ENCODE measurements around the gene COL4A1. TPM values are rescaled to one million over a fixed set of nuclear protein-coding genes. Genes with fewer than 3 reads are reported as not detected.
A peak's percentile ranks its signal among the peaks of the same experiment; 100 is the strongest.

The COL4A1 gene
- polyA plus RNA-seq, 1 experiment, result 210 TPM

- CTCF ChIA-PET, result no interaction called here
- Histone ChIP-seq H3K4me3 (ENCODE audit: low read depth, low read length) (no peak overlapping the region), H3K27me3 (ENCODE audit: control insufficient read depth, insufficient read depth, low read length) (no peaks in the 10 kb centered on the region), H3K9me3 (ENCODE audit: control insufficient read depth, insufficient read depth, low read length) (no peaks in the 10 kb centered on the region; the same call in 1 of the 2 replicates), H3K27ac (ENCODE audit: low read depth, low read length) (no peak overlapping the region)
- TF ChIP-seq CTCF (IDR thresholded peaks at IDR 0.05; ENCODE audit: low read depth, low read length), result no peak
- POLR2A ChIA-PET, result no interaction called here
- DNase-seq (ENCODE audit: low read depth, low spot score), result no peak
These were observed 35.5 kb upstream of the COL4A1 start for GRCh38 chr13:110342474-110342873.

GRCh38 chr13:110341445-110342244, 34.7 kb upstream of the COL4A1 start:
- ChIA-PET POLR2A (interaction anchor here (0.8 to 2.0 kb wide), 6 partner anchors 11 to 70 kb away, joined by 3 to 5 read pairs (median 4); partner anchors contain the start of gene COL4A1), CTCF (no interaction called here)
- no peak for DNase-seq (ENCODE audit: low read depth, low spot score)
- H3K27ac ChIP-seq (ENCODE audit: low read depth, low read length), result peak overlapping the region; percentile 94
- TF ChIP-seq CTCF (IDR thresholded peaks at IDR 0.05; ENCODE audit: low read depth, low read length), result no peak
- H3K27me3 ChIP-seq (ENCODE audit: control insufficient read depth, insufficient read depth, low read length), result no peaks in the 10 kb centered on the region
- no peak overlapping the region for H3K4me3 ChIP-seq (ENCODE audit: low read depth, low read length)
- no peaks in the 10 kb centered on the region; the same call in 1 of the 2 replicates for H3K9me3 ChIP-seq (ENCODE audit: control insufficient read depth, insufficient read depth, low read length)

DNA sequence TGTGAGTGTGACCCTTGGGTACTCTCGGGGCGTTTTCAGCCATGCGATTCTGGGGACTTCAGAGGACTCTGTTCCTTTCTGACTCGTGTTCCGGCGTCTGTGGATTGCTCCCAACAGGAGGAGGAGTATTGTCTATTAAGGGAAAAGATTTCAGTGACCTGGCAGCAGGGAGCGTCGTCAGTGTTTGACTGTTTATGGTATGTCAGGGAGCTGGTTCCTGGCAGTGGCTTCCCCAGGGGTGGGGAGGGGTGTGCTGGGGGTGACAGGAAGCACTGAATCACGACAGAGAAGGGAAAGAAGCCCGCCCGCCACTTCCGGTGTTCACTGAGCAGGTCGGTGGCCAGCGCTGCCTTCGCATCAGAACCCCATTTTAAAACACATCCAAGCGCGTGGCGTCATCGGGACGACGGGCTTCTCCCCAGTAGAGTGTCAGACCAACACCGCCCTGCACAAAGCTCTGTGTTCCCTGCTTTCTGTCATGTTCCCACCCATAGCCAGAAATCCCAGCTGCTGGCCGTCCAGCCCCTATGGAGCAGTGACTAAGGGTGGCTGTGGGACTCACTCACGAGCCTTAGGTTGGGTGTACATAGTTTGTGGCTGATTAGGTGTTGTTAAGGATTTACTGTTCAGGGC, 34.0 kb upstream of the COL4A1 start:
- no peaks in the 10 kb centered on the region for H3K27me3 ChIP-seq (ENCODE audit: control insufficient read depth, insufficient read depth, low read length)
- no peaks in the 10 kb centered on the region; the same call in 1 of the 2 replicates for H3K9me3 ChIP-seq (ENCODE audit: control insufficient read depth, insufficient read depth, low read length)
- peak overlapping the region; percentile 94 for H3K27ac ChIP-seq (ENCODE audit: low read depth, low read length)
- no peak for TF ChIP-seq CTCF (IDR thresholded peaks at IDR 0.05; ENCODE audit: low read depth, low read length)
- CTCF ChIA-PET, result interaction anchor here (1.1 kb wide), 1 partner anchor 33 kb away, joined by 3 read pairs; no protein-coding TSS in a partner anchor
- H3K4me3 ChIP-seq (ENCODE audit: low read depth, low read length), result no peak overlapping the region; the same call in 1 of the 2 replicates
- no peak for DNase-seq (ENCODE audit: low read depth, low spot score)
- POLR2A ChIA-PET, result interaction anchor here (0.8 to 2.0 kb wide), 6 partner anchors 11 to 71 kb away, joined by 3 to 5 read pairs (median 4); partner anchors contain the start of gene COL4A1

GRCh38 chr13:110339975-110340550, 33.1 kb upstream of the COL4A1 start:
- CTCF ChIA-PET, result interaction anchor here (1.1 kb wide), 1 partner anchor 32 kb away, joined by 3 read pairs; no protein-coding TSS in a partner anchor
- no peaks in the 10 kb centered on the region; the same call in 1 of the 2 replicates for H3K9me3 ChIP-seq (ENCODE audit: control insufficient read depth, insufficient read depth, low read length)
- H3K27me3 ChIP-seq (ENCODE audit: control insufficient read depth, insufficient read depth, low read length), result no peaks in the 10 kb centered on the region
- no peak for DNase-seq (ENCODE audit: low read depth, low spot score)
- TF ChIP-seq CTCF (IDR thresholded peaks at IDR 0.05; ENCODE audit: low read depth, low read length), result no peak
- POLR2A ChIA-PET, result interaction anchor here (1.1 to 2.0 kb wide), 4 partner anchors 10 to 72 kb away, joined by 3 to 5 read pairs (median 4); partner anchors contain the start of gene COL4A1
- H3K4me3 ChIP-seq (ENCODE audit: low read depth, low read length), result no peak overlapping the region
- peak overlapping the region; percentile 94 for H3K27ac ChIP-seq (ENCODE audit: low read depth, low read length)

All from AG04450 (cell line).